ENCODE data around the gene NACC2. TPM values are rescaled to one million over a fixed set of nuclear protein-coding genes. Genes with fewer than 3 reads are reported as not detected.

NACC2 gene
- total RNA-seq, 2 donors from 2014 or later = 19.2 to 21.1 TPM

GRCh38 chr9:136059851-136060670, 35.0 kb downstream of the NACC2 start:
- ATAC-seq (no peak), DNase-seq (ENCODE audit: low spot score) (no peak)
- H3K27me3 Mint-ChIP-seq = no peaks in the 10 kb centered on the region
- H3K4me3 Mint-ChIP-seq = no peak overlapping the region
- peaks cover 9 to 21% of the 10 kb centered on the region in 2 donors for H3K4me1 Mint-ChIP-seq (ENCODE audit: low read depth in 2 of 2)
- H3K9me3 Mint-ChIP-seq = no peaks in the 10 kb centered on the region
- no peak overlapping the region for H3K27ac Mint-ChIP-seq
- H3K36me3 Mint-ChIP-seq = no peaks in the 10 kb centered on the region

- Mint-ChIP-seq H3K36me3 (no peaks in the 10 kb centered on the region), H3K27me3 (no peaks in the 10 kb centered on the region), H3K27ac (no peak overlapping the region), H3K4me3 (no peak overlapping the region), H3K4me1 (ENCODE audit: low read depth in 2 of 2) (peaks cover 10 to 25% of the 10 kb centered on the region in 2 donors), H3K9me3 (no peaks in the 10 kb centered on the region)
- no peak for DNase-seq (ENCODE audit: low spot score)
- no peak for ATAC-seq
These were observed 35.7 kb downstream of the NACC2 start for GRCh38 chr9:136059321-136059791.

- ATAC-seq = no peak
These were observed 36.2 kb downstream of the NACC2 start for GRCh38 chr9:136058801-136059302.

GRCh38 chr9:136058084-136058483, 37.0 kb downstream of the NACC2 start:
- Mint-ChIP-seq H3K4me1 (ENCODE audit: low read depth in 2 of 2) (peaks cover 7 to 25% of the 10 kb centered on the region in 2 donors), H3K4me3 (no peak overlapping the region), H3K27me3 (no peaks in the 10 kb centered on the region), H3K36me3 (no peaks in the 10 kb centered on the region), H3K9me3 (no peaks in the 10 kb centered on the region), H3K27ac (no peak overlapping the region)
- ATAC-seq (no peak), DNase-seq (ENCODE audit: low spot score) (no peak)

More at GRCh38 chr9:136058801-136059302, 36.2 kb downstream of the NACC2 start:
- no peaks in the 10 kb centered on the region for H3K27me3 Mint-ChIP-seq
- H3K4me1 Mint-ChIP-seq (ENCODE audit: low read depth in 2 of 2) = peaks cover 7 to 25% of the 10 kb centered on the region in 2 donors
- H3K27ac Mint-ChIP-seq = no peak overlapping the region
- DNase-seq (ENCODE audit: low spot score) = no peak
- H3K36me3 Mint-ChIP-seq = no peaks in the 10 kb centered on the region
- H3K9me3 Mint-ChIP-seq = no peaks in the 10 kb centered on the region
- H3K4me3 Mint-ChIP-seq = no peak overlapping the region

- ATAC-seq (no peak), DNase-seq (ENCODE audit: low spot score) (no peak)
- peaks cover 7 to 24% of the 10 kb centered on the region in 2 donors for H3K4me1 Mint-ChIP-seq (ENCODE audit: low read depth in 2 of 2)
- H3K27ac Mint-ChIP-seq = no peak overlapping the region
- no peaks in the 10 kb centered on the region for H3K36me3 Mint-ChIP-seq
- H3K4me3 Mint-ChIP-seq = no peak overlapping the region
- H3K27me3 Mint-ChIP-seq = no peaks in the 10 kb centered on the region
- H3K9me3 Mint-ChIP-seq = no peaks in the 10 kb centered on the region
These were observed 37.6 kb downstream of the NACC2 start for GRCh38 chr9:136057236-136058081.

GRCh38 chr9:136056546-136057235, 38.4 kb downstream of the NACC2 start:
- no peak for ATAC-seq
- no peak overlapping the region for H3K27ac Mint-ChIP-seq
- no peaks in the 10 kb centered on the region for H3K36me3 Mint-ChIP-seq
- H3K27me3 Mint-ChIP-seq = no peaks in the 10 kb centered on the region
- no peaks in the 10 kb centered on the region for H3K9me3 Mint-ChIP-seq
- no peak overlapping the region for H3K4me3 Mint-ChIP-seq
- H3K4me1 Mint-ChIP-seq (ENCODE audit: low read depth in 2 of 2) = peaks cover 12 to 28% of the 10 kb centered on the region in 2 donors
- no peak for DNase-seq (ENCODE audit: low spot score)

- Mint-ChIP-seq H3K4me1 (ENCODE audit: low read depth in 2 of 2) (peaks cover 12 to 28% of the 10 kb centered on the region in 2 donors), H3K36me3 (no peaks in the 10 kb centered on the region), H3K27ac (no peak overlapping the region), H3K27me3 (no peaks in the 10 kb centered on the region), H3K9me3 (no peaks in the 10 kb centered on the region), H3K4me3 (no peak overlapping the region)
- ATAC-seq (no peak), DNase-seq (ENCODE audit: low spot score) (no peak)
These were observed 39.2 kb downstream of the NACC2 start for GRCh38 chr9:136055715-136056545.

- DNase-seq (ENCODE audit: low spot score) (no peak), ATAC-seq (no peak)
- peaks cover 12 to 28% of the 10 kb centered on the region in 2 donors for H3K4me1 Mint-ChIP-seq (ENCODE audit: low read depth in 2 of 2)
- no peaks in the 10 kb centered on the region for H3K27me3 Mint-ChIP-seq
- no peaks in the 10 kb centered on the region for H3K9me3 Mint-ChIP-seq
- no peak overlapping the region for H3K27ac Mint-ChIP-seq
- no peaks in the 10 kb centered on the region for H3K36me3 Mint-ChIP-seq
- H3K4me3 Mint-ChIP-seq = no peak overlapping the region
These were observed 40.0 kb downstream of the NACC2 start for GRCh38 chr9:136054798-136055714.

GRCh38 chr9:136054146-136054545, 40.9 kb downstream of the NACC2 start:
- ATAC-seq = no peak
- no peak for DNase-seq (ENCODE audit: low spot score)
- no peaks in the 10 kb centered on the region for H3K27me3 Mint-ChIP-seq
- H3K27ac Mint-ChIP-seq = no peak overlapping the region
- H3K9me3 Mint-ChIP-seq = no peaks in the 10 kb centered on the region
- no peaks in the 10 kb centered on the region for H3K36me3 Mint-ChIP-seq
- peak overlapping the region; percentile 15 for H3K4me3 Mint-ChIP-seq
- H3K4me1 Mint-ChIP-seq (ENCODE audit: low read depth in 2 of 2) = peaks cover 12 to 28% of the 10 kb centered on the region in 2 donors

- ATAC-seq (peak; percentile 57 to 67), DNase-seq (ENCODE audit: low spot score) (no peak)
- Mint-ChIP-seq H3K36me3 (no peaks in the 10 kb centered on the region), H3K27me3 (no peaks in the 10 kb centered on the region), H3K27ac (no peak overlapping the region), H3K9me3 (no peaks in the 10 kb centered on the region), H3K4me3 (peak overlapping the region; percentile 15), H3K4me1 (ENCODE audit: low read depth in 2 of 2) (peaks cover 12 to 28% of the 10 kb centered on the region in 2 donors)
These were observed 41.3 kb downstream of the NACC2 start for GRCh38 chr9:136053757-136054142.

GRCh38 chr9:136052991-136053756, 41.9 kb downstream of the NACC2 start:
- no peak for DNase-seq (ENCODE audit: low spot score)
- H3K4me3 Mint-ChIP-seq = peak overlapping the region; percentile 15
- peak in 1 of 2 donors; percentile 31 for ATAC-seq
- H3K27ac Mint-ChIP-seq = no peak overlapping the region
- H3K27me3 Mint-ChIP-seq = no peaks in the 10 kb centered on the region
- no peaks in the 10 kb centered on the region for H3K36me3 Mint-ChIP-seq
- H3K4me1 Mint-ChIP-seq (ENCODE audit: low read depth in 2 of 2) = peaks cover 12 to 25% of the 10 kb centered on the region in 2 donors
- H3K9me3 Mint-ChIP-seq = no peaks in the 10 kb centered on the region
